Stimulated activated CD4-positive, alpha-beta T cell treated with anti-CD3 and anti-CD28 coated beads, TNF-alpha, amount 100 ng/mL, for 1 hour (primary cell): ENCODE data around the gene SYPL2.
A peak's percentile ranks its signal among the peaks of the same experiment; 100 is the strongest.
"Not testable (repeated sequence)": the region's sequence is repeated elsewhere in the genome, so short reads cannot be mapped to it uniquely, and the experiment has no call there.

Experiments used
- DNase-seq, 3 donors: peaks; one replicate each; pipeline ENCODE4 v3.0.0-alpha.2; 2020; ENCODE audit warnings: low read depth in 3 of 3, low spot score in 1 of 3

Gene SYPL2

DNA sequence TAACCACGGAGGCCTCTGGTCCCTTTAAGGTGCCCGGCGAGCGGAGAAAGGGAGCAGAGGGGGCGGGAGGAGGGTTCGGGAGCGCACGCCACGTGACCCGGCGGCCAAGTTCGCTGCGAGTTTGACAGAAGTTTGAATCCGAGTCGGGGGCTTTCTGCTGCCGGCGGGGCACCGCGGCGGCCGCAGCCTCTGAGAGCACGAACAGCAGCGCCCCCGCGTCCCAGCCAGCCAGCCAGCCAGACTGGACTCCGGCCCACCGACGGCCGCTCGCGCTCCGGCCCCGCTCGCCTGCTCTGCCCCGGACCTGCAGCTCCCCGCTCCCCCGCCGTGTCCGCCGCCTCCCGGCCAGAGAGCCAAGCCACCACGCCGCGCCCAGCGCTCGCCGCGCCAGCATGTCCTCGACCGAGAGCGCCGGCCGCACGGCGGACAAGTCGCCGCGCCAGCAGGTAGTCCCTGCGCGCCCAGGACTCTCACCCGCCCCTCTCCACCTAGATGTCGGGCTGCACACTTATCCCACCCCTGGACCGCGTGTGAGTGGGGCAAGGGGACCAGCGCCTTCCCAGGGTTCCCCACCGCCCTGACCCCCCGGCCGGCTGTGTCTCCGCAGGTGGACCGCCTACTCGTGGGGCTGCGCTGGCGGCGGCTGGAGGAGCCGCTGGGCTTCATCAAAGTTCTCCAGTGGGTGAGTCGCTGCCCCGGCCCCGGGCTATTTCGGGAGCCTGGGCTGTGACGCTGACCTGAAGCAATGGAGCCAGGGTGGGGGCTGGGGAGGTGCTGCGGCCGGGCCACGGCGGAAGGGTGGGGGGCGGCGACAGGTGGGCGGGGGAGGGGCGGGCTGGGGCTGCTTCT is at the start of gene SYPL2:
Gene SYPL2 (plus strand): TSS at position 95 of the 849 bp plus-strand sequence. CDS start 298 bp downstream, at position 393.
- DNase-seq, result no peak

DNA sequence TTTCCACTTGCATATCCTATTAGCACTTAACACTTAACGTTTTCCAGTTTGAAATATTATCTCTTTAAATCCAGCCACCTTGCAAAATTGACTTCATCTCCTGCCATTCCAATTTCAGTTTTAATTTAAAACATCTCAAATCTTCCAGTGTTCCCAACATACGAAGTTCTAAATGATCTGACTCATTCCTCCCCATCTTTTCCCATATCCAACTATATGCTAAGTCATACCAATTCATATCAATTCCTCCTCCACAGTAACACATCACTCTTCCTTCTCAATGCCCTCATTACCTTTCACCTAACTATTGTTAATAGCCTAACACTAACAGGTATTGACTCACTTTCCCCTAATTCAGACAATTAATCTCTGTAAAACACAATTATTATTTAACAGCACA is 42.8 kb upstream of the SYPL2 start:
- DNase-seq, result no peak

- peak in 2 of 3 donors; percentile 8 to 18 for DNase-seq
Measured at GRCh38 chr1:109425391-109426280, 40.7 kb upstream of the SYPL2 start.

DNA sequence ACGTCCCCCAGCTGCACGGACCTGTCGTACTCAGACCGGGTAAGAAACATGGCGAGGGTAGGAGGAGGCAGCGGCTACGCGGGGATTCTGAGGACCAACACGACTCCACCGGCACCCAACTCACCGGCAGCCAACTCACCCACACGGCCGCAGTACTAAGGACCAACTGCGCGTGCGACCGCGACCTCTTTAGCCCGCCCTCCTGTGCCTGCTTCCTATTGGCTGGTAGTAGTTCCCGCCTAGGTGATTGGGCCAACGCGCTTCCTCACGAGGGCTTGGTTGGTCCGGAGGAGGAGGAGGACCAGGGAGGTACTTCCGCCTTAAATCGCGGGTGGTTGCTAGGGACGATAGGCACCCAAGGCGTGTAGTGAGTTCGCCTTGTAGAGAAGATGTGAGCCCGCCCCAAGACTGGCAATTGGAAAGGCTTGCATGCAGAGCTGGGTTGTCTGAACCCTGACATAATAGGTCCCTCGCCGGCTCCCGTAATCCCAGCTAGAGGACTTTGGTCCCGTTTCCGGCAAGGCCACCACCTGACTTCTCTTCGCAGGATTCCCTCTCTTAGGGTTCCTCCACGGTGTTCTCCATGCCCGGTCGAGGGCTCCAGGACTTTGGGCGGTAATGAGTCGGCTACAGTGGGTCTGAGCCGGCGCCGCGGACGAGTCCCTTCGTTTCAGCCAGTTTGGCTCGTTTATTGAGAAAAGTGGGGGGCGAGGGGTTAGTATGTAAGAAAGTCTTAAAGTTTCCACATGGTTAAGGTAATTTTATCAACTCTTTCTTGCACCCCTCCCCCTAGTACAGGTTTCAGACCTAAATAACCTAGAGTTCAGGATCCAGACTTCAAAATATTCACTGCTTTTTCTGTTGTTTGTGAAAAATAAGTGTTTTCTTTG is 39.8 kb upstream of the SYPL2 start, which contains the start of gene PSMA5:
Gene PSMA5 (minus strand): TSS at position 168 of the 890 bp plus-strand sequence. CDS start 118 bp downstream, at position 50.
- peak; percentile 78 to 87 (median 85) for DNase-seq

DNA sequence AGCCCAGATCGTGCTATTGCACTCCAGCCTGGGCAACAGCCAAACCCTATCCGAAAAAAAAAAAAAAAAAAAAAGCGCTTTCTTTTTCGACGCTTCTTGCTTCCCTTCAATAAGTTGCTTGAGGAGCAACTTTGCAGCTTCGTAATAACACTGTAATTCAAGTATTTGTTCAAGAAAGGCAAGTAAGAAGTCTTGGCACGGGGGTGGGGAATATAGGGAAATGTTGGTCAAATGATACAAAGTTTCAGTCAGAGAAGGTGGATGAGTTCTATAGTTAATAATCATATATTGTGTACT is 39.2 kb upstream of the SYPL2 start:
- DNase-seq, result no peak

- no peak for DNase-seq
Measured at GRCh38 chr1:109432336-109432735, 34.0 kb upstream of the SYPL2 start.

GRCh38 chr1:109433322-109433721 is 33.0 kb upstream of the SYPL2 start:
- DNase-seq, result no peak

DNA sequence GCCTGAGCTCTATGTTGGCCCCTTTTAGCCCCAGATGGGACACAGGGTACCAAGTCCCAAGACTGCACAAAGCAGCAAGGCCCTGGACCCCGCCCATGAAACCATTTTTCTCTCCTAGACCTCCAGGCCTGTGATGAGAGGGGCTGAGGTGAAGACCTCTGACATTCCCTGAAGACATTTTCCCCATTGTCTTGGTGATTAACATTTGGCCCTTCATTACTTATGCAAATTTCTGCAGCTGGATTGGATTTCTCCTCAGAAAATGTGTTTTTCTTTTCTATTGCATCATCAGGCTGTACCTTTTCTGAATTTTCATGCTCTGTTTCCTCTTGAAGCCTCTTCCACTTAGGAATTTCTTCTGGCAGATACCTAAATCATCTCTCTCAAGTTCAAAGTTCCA is 31.9 kb upstream of the SYPL2 start:
- no peak for DNase-seq

- no peak for DNase-seq
Measured at GRCh38 chr1:109438798-109439297, 27.5 kb upstream of the SYPL2 start.

GRCh38 chr1:109441069-109441468 is 25.3 kb upstream of the SYPL2 start:
- no peak for DNase-seq

DNA sequence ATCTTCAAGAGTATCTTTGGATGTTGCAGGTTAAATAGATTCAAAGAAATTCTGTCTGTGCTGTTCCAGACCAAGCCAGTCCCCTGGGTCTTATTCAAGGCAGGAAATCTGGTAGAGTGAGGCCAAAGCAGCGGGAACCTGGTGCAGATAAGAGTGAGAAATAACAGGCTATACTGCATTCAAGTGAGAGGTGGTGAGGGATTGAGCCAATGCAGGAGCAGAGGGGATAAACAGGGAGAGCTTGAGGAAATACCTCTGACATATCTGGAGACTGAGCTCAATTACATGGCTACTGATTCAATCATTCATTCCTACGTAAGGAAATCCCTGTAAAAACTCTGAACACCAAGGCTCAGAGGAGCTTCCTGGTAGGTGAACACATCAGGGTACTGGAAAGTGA is 22.9 kb upstream of the SYPL2 start:
- no peak for DNase-seq

GRCh38 chr1:109444346-109444745 is 22.0 kb upstream of the SYPL2 start:
- no peak for DNase-seq

- DNase-seq, result not testable (repeated sequence)
Measured at GRCh38 chr1:109445949-109446695, 20.2 kb upstream of the SYPL2 start.

DNA sequence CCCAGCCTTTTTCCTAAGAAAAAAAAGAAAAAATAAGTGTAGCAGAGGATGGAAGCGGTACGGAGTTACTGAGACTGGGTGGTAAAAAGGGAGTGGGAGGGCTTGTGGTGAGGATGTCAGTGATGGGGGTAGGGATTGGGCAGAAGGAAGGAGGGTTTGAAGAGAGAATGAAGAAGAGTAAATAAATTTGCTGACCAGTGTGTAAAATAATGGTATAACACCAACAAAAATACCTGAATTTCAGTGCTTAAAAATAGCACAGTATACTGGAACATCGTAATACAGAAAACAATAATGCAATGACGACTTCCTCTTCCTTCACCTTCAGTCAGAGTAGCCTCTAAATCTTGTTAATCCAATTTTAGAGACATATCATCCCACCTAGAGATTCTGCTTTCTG is 18.8 kb upstream of the SYPL2 start:
- DNase-seq, result no peak

GRCh38 chr1:109454497-109455133 is 11.7 kb upstream of the SYPL2 start:
- DNase-seq, result no peak

GRCh38 chr1:109457819-109458218 is 8.5 kb upstream of the SYPL2 start:
- DNase-seq, result no peak

DNA sequence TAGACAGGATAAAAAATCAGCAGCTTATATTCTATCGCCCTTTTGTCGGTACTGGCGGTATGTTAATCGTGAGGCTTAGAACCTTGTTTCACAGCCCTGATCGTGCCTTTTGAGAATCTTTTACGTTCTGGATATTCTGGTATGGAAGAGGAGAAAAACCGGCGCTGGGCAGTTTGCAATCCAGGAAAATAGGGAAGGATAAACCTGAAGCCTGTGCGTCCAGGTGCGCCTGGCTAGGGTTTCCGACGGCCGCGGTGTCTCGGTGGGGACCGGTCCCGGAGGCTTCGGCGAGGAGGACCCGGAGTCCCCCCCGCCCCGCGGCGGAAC is 258 bp upstream of the SYPL2 start:
- no peak for DNase-seq

DNA sequence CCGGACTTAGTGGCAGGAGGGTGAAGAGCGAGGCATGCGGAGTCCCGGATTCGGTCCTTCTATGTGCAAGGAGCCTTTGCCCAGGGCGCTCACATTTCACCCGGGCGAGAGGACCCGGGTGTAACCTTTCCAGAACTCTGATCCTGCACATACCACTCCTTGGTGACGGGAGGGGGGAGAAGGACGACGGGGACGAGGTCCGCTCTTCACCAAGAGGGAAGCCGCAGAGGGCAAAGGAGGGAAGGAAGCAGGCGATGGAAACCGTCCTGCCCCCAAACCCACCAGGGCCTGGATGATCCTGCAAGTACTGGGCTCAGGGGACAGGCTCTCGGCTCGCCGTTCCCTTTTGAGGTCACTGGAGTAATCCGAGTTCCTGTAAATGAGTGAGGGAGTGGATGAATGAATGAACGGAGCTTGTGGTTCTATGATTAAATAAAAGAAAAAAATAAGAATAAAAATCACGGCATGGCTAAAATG is 993 bp downstream of the SYPL2 start:
- DNase-seq, result no peak

DNA sequence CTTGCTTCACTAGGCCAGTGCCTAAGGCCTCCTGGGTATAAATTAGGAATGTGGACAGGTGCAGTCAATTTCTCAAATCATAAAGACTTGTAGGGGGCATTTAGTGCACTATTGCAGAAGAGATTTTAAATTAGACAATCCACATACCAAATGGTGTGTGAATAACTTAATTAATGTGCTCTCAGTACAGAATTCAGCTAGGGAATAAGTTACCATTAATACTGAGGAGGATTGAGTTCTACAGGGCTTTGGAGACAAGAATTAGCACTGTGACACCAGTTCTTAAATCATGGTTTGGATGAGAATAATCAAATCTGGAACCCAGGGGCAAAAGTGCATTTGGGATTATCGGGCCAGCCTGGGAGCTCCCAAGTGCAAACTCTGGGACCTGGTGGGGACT is 1.7 kb downstream of the SYPL2 start:
- no peak for DNase-seq

GRCh38 chr1:109468903-109469302 is 2.6 kb downstream of the SYPL2 start:
- no peak for DNase-seq
